ENCODE data around the gene XRN1.

- TF ChIP-seq, protein P1, sequence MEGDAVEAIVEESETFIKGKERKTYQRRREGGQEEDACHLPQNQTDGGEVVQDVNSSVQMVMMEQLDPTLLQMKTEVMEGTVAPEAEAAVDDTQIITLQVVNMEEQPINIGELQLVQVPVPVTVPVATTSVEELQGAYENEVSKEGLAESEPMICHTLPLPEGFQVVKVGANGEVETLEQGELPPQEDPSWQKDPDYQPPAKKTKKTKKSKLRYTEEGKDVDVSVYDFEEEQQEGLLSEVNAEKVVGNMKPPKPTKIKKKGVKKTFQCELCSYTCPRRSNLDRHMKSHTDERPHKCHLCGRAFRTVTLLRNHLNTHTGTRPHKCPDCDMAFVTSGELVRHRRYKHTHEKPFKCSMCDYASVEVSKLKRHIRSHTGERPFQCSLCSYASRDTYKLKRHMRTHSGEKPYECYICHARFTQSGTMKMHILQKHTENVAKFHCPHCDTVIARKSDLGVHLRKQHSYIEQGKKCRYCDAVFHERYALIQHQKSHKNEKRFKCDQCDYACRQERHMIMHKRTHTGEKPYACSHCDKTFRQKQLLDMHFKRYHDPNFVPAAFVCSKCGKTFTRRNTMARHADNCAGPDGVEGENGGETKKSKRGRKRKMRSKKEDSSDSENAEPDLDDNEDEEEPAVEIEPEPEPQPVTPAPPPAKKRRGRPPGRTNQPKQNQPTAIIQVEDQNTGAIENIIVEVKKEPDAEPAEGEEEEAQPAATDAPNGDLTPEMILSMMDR (conservative IDR thresholded peaks at IDR 0.05 in 1 of 2, IDR thresholded peaks at IDR 0.05 in 1 of 2; ENCODE audit: low read depth in 1 of 2, low read length in 2 of 2), result no peak
- TF ChIP-seq EZH2 (IDR thresholded peaks at IDR 0.05; ENCODE audit: low read length, missing control alignments), result no peak
Measured at GRCh38 chr3:142275856-142276255, 172.0 kb downstream of the XRN1 start.
